ENCODE data around the gene DMBX1. TPM values are rescaled to one million over a fixed set of nuclear protein-coding genes. Genes with fewer than 3 reads are reported as not detected.

Gene DMBX1
- total and polyA plus RNA-seq, 8 donors = not detected

DNA sequence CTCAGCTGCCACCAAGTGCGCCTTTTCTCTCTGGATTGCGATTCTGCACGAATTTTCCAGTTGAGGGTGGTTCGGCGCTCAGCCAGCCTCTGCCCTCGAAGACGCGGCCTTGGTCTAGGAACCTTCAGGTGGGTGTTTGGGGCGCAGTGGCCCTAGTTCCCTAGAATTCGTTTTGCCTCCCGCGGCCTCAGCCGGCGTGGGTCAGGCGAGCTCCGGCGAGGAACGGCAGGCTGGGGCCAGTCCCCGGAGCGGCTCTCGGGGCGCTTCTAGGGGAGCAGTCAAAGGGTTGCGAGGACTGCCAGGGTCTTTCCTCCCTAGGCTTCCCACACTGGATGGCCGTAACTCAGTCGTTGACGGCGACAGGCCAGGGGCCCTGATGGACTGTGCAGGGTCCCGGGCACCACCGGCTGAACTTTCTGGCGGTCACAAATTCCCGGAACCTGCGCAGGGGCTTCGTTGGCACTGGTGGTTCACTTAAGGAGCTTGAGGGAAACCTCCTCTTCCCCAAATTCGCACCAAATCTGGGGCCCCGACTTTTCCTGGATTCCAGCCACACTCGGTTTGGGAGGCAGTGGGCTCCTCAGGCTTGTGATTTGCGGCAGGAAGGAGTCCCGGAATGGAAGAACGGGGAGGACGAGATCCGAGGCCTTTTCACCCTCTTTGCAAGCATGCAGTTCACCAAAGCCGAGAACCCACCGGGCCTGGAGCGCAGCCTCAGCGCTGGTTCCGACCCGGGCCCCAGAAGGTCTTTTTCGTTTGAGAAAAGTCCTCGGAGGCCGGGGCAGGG, 1.2 kb downstream of the DMBX1 start:
- Histone ChIP-seq H3K4me1 (peaks cover 14 to 30% (median 27%) of the 10 kb centered on the region in 4 donors), H3K9me3 (no peaks in the 10 kb centered on the region), H3K27ac (no peak overlapping the region), H3K36me3 (no peaks in the 10 kb centered on the region), H3K4me3 (peak overlapping the region in 2 of 4 donors; percentile 37 to 56), H3K27me3 (peaks cover 46 to 100% (median 94%) of the 10 kb centered on the region in 3 donors)
- 7 to 10% (median 9%) methylated on average over 19 to 50 of the region's 50 CpGs for WGBS, 5 donors
- peak in 1 of 2 donors; percentile 38 for DNase-seq
- TF ChIP-seq POLR2AphosphoS5 (IDR thresholded peaks at IDR 0.05) (peak in 2 of 3 donors; percentile 42 to 53), EP300 (IDR thresholded peaks at IDR 0.05) (no peak)
- TF ChIP-seq, protein P1, sequence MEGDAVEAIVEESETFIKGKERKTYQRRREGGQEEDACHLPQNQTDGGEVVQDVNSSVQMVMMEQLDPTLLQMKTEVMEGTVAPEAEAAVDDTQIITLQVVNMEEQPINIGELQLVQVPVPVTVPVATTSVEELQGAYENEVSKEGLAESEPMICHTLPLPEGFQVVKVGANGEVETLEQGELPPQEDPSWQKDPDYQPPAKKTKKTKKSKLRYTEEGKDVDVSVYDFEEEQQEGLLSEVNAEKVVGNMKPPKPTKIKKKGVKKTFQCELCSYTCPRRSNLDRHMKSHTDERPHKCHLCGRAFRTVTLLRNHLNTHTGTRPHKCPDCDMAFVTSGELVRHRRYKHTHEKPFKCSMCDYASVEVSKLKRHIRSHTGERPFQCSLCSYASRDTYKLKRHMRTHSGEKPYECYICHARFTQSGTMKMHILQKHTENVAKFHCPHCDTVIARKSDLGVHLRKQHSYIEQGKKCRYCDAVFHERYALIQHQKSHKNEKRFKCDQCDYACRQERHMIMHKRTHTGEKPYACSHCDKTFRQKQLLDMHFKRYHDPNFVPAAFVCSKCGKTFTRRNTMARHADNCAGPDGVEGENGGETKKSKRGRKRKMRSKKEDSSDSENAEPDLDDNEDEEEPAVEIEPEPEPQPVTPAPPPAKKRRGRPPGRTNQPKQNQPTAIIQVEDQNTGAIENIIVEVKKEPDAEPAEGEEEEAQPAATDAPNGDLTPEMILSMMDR (IDR thresholded peaks at IDR 0.05) = no peak
- intact Hi-C loops (cut with DNase I; ENCODE audit: low total_unique reads) = no loop called here

- no peaks in the 10 kb centered on the region for H3K9me3 ChIP-seq
- 17 to 22% (median 20%) methylated on average over 15 to 25 of the region's 25 CpGs for WGBS, 5 donors
- TF ChIP-seq, protein P1 (IDR thresholded peaks at IDR 0.05) = no peak
- TF ChIP-seq POLR2A (IDR thresholded peaks at IDR 0.05) (no peak), POLR2AphosphoS5 (IDR thresholded peaks at IDR 0.05) (no peak), EP300 (IDR thresholded peaks at IDR 0.05) (no peak)
- DNase-seq = no peak
- no peak overlapping the region for H3K4me3 ChIP-seq
- H3K4me1 ChIP-seq = peaks cover 14 to 29% (median 27%) of the 10 kb centered on the region in 4 donors
- peaks cover 46 to 100% (median 86%) of the 10 kb centered on the region in 3 donors for H3K27me3 ChIP-seq
- H3K27ac ChIP-seq = no peak overlapping the region
- no peaks in the 10 kb centered on the region for H3K36me3 ChIP-seq
- intact Hi-C loops (cut with DNase I; ENCODE audit: low total_unique reads) = no loop called here
Measured at GRCh38 chr1:46491443-46492268, 2.0 kb downstream of the DMBX1 start.

GRCh38 chr1:46492269-46492853, 2.7 kb downstream of the DMBX1 start:
- intact Hi-C loops (cut with DNase I; ENCODE audit: low total_unique reads) = no loop called here
- Histone ChIP-seq H3K27ac (no peak overlapping the region), H3K36me3 (no peaks in the 10 kb centered on the region), H3K4me3 (no peak overlapping the region), H3K4me1 (peaks cover 14 to 29% (median 27%) of the 10 kb centered on the region in 4 donors), H3K27me3 (peaks cover 46 to 97% (median 79%) of the 10 kb centered on the region in 3 donors), H3K9me3 (no peaks in the 10 kb centered on the region)
- TF ChIP-seq, protein P1 (IDR thresholded peaks at IDR 0.05) = no peak
- TF ChIP-seq POLR2AphosphoS5 (IDR thresholded peaks at IDR 0.05) (no peak), EP300 (IDR thresholded peaks at IDR 0.05) (no peak), POLR2A (IDR thresholded peaks at IDR 0.05) (no peak)
- 17 to 30% (median 26%) methylated on average over 10 to 11 of the region's 11 CpGs for WGBS, 5 donors
- no peak for DNase-seq

- Histone ChIP-seq H3K27ac (no peak overlapping the region), H3K36me3 (no peaks in the 10 kb centered on the region), H3K4me1 (peaks cover 14 to 29% (median 27%) of the 10 kb centered on the region in 4 donors), H3K27me3 (peaks cover 43 to 92% (median 74%) of the 10 kb centered on the region in 3 donors), H3K9me3 (no peaks in the 10 kb centered on the region), H3K4me3 (no peak overlapping the region)
- 14 to 23% (median 17%) methylated on average over 20 of the region's 20 CpGs for WGBS, 5 donors
- TF ChIP-seq POLR2AphosphoS5 (IDR thresholded peaks at IDR 0.05) = no peak
- TF ChIP-seq POLR2A (IDR thresholded peaks at IDR 0.05) = no peak
- TF ChIP-seq, protein P1 (IDR thresholded peaks at IDR 0.05) = no peak
- no peak for TF ChIP-seq EP300 (IDR thresholded peaks at IDR 0.05)
- no peak for DNase-seq
- intact Hi-C loops (cut with DNase I; ENCODE audit: low total_unique reads) = no loop called here
Measured at GRCh38 chr1:46492871-46493270, 3.2 kb downstream of the DMBX1 start.

All from stomach (tissue), 9 donors.